Measurements from ENCODE around the gene MPST. TPM values are rescaled to one million over a fixed set of nuclear protein-coding genes. Genes with fewer than 3 reads are reported as not detected.

Gene MPST
- polyA plus RNA-seq, 1 donor from 2014 or later = 56.0 TPM

- Histone ChIP-seq H3K27ac (ENCODE audit: low read length) (no peak overlapping the region), H3K36me3 (ENCODE audit: insufficient read depth, low read length) (no peaks in the 10 kb centered on the region), H3K4me2 (ENCODE audit: low read length) (no peak overlapping the region), H2AFZ (ENCODE audit: low read depth, low read length) (no peak overlapping the region), H3K4me3 (ENCODE audit: low read length) (no peak overlapping the region), H3K9me2 (ENCODE audit: insufficient read depth, low read length) (no peaks in the 10 kb centered on the region), H3F3A (ENCODE audit: insufficient read depth, low read length, poor library complexity, severe bottlenecking) (no peaks in the 10 kb centered on the region), H3K27me3 (ENCODE audit: insufficient read depth, low read depth, low read length) (no peaks in the 10 kb centered on the region), H3K9me3 (ENCODE audit: low read length) (no peaks in the 10 kb centered on the region), H4K20me1 (ENCODE audit: insufficient read depth) (no peaks in the 10 kb centered on the region), H3K79me2 (replicated peaks; ENCODE audit: insufficient read depth, low read length) (no peaks in the 10 kb centered on the region), H3K9ac (ENCODE audit: low read length) (no peak overlapping the region)
- TF ChIP-seq POLR2AphosphoS5 (IDR thresholded peaks at IDR 0.05) = no peak
- TF ChIP-seq TAF1 (IDR thresholded peaks at IDR 0.05; ENCODE audit: low read depth) = no peak
- TF ChIP-seq SMC3 (conservative IDR thresholded peaks at IDR 0.05; ENCODE audit: poor library complexity) = no peak
- TF ChIP-seq, protein P1, sequence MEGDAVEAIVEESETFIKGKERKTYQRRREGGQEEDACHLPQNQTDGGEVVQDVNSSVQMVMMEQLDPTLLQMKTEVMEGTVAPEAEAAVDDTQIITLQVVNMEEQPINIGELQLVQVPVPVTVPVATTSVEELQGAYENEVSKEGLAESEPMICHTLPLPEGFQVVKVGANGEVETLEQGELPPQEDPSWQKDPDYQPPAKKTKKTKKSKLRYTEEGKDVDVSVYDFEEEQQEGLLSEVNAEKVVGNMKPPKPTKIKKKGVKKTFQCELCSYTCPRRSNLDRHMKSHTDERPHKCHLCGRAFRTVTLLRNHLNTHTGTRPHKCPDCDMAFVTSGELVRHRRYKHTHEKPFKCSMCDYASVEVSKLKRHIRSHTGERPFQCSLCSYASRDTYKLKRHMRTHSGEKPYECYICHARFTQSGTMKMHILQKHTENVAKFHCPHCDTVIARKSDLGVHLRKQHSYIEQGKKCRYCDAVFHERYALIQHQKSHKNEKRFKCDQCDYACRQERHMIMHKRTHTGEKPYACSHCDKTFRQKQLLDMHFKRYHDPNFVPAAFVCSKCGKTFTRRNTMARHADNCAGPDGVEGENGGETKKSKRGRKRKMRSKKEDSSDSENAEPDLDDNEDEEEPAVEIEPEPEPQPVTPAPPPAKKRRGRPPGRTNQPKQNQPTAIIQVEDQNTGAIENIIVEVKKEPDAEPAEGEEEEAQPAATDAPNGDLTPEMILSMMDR (IDR thresholded peaks at IDR 0.05; ENCODE audit: poor library complexity, severe bottlenecking) = no peak
- no peak for TF ChIP-seq EZH2 (IDR thresholded peaks at IDR 0.05; ENCODE audit: borderline replicate concordance, insufficient read depth, low read length, poor library complexity, severe bottlenecking)
- TF ChIP-seq RAD21 (conservative IDR thresholded peaks at IDR 0.05) = no peak
- no peak for TF ChIP-seq REST (IDR thresholded peaks at IDR 0.05; ENCODE audit: borderline replicate concordance)
- no peak for TF ChIP-seq MXI1 (conservative IDR thresholded peaks at IDR 0.05; ENCODE audit: poor library complexity, severe bottlenecking)
- TF ChIP-seq EP300 (conservative IDR thresholded peaks at IDR 0.05; ENCODE audit: poor library complexity, severe bottlenecking) = no peak
Observed at GRCh38 chr22:36981247-36981775, 38.2 kb upstream of the MPST start.

- Histone ChIP-seq H2AFZ (ENCODE audit: low read depth, low read length) (no peak overlapping the region), H3K27me3 (ENCODE audit: insufficient read depth, low read depth, low read length) (no peaks in the 10 kb centered on the region), H3K4me2 (ENCODE audit: low read length) (no peak overlapping the region), H3K36me3 (ENCODE audit: insufficient read depth, low read length) (no peaks in the 10 kb centered on the region), H3K9ac (ENCODE audit: low read length) (no peak overlapping the region), H3K9me3 (ENCODE audit: low read length) (no peaks in the 10 kb centered on the region), H3F3A (ENCODE audit: insufficient read depth, low read length, poor library complexity, severe bottlenecking) (no peaks in the 10 kb centered on the region), H3K9me2 (ENCODE audit: insufficient read depth, low read length) (no peaks in the 10 kb centered on the region), H3K4me3 (ENCODE audit: low read length) (no peak overlapping the region), H3K79me2 (replicated peaks; ENCODE audit: insufficient read depth, low read length) (no peaks in the 10 kb centered on the region), H3K27ac (ENCODE audit: low read length) (no peak overlapping the region), H4K20me1 (ENCODE audit: insufficient read depth) (no peaks in the 10 kb centered on the region)
- no peak for TF ChIP-seq POLR2AphosphoS5 (IDR thresholded peaks at IDR 0.05)
Observed at GRCh38 chr22:36982136-36982535, 37.4 kb upstream of the MPST start.
